HepG2 (cell line): ENCODE data around the gene PLA2G4D. TPM values are rescaled to one million over a fixed set of nuclear protein-coding genes. Genes with fewer than 3 reads are reported as not detected.
A peak's percentile ranks its signal among the peaks of the same experiment; 100 is the strongest.

Experiments used
- ATAC-seq: fragments of 200-7000 bp; cut with Tn5 transposase; 3 replicates; pipeline ENCODE4 v1.9.1; 2020; ENCODE audit warnings: mild to moderate bottlenecking, moderate library complexity
- BruUV-seq: library from RNA; stranded (reverse); fragments of 400-500 nt; replicated peaks from 2 replicates; lab custom pipeline; 2021; lab: Mats Ljungman, UMichigan
- CTCF ChIA-PET: fragments of 300-600 bp; formaldehyde crosslinking; extraction: SDS; loops from one replicate; lab custom pipeline; 2021; ENCODE audit warnings: low total read pairs, inconsistent platforms, low intra/inter-chr PET ratio; lab: Yijun Ruan, JAX
- POLR2A ChIA-PET: fragments of 350-600 bp; sonication (Branson Sonifier 250); formaldehyde crosslinking; loops from one replicate; lab custom pipeline; 2020; ENCODE audit warnings: antibody characterized with exemption, inconsistent platforms; lab: Yijun Ruan, JAX
- DNase-seq: peaks from one replicate; pipeline ENCODE4 v3.0.0-alpha.2; 2015; ENCODE audit warnings: low spot score
- FAIRE-seq: peaks from 3 replicates; lab custom pipeline; 2011; peaks lifted over from hg19 to GRCh38; lab: Jason Lieb, UNC
- H2AFZ ChIP-seq: one replicate; pipeline ENCODE4 v1.6.1; 2011; ENCODE audit warnings: low read length, inconsistent platforms
- H3K27ac ChIP-seq: fragments of 300-600 bp; 3 replicates; pipeline ENCODE4 v1.8.0; 2011; ENCODE audit warnings: mixed run types, mild to moderate bottlenecking, mixed read lengths, low read length, inconsistent platforms; ENCODE audit not compliant: insufficient read depth; ENCODE audit errors: extremely low read length
- H3K27me3 ChIP-seq, 2 experiments: fragments of 200-600 bp in 1 of 2; 2 replicates in 1 of 2; 3 replicates in 1 of 2; pipeline versions ENCODE4 v1.6.0 to v1.8.0; 2011; ENCODE audit warnings: low read length in 2 of 2, mild to moderate bottlenecking in 2 of 2, moderate library complexity in 2 of 2, inconsistent platforms in 1 of 2; ENCODE audit not compliant: insufficient read depth in 2 of 2, control insufficient read depth in 1 of 2
- H3K36me3 ChIP-seq, 2 experiments: fragments of 200-600 bp in 1 of 2; replicated peaks in 1 of 2; 2 replicates in 1 of 2; 3 replicates in 1 of 2; pipeline versions ENCODE4 v1.5.1 to v1.8.0; 2011; ENCODE audit warnings: low read length in 2 of 2, inconsistent platforms in 1 of 2; ENCODE audit not compliant: insufficient read depth in 2 of 2, control insufficient read depth in 1 of 2
- H3K4me1 ChIP-seq: 2 replicates; pipeline ENCODE4 v1.5.1; 2012; ENCODE audit warnings: low read length, inconsistent platforms; ENCODE audit not compliant: insufficient read depth
- H3K4me2 ChIP-seq: 2 replicates; pipeline ENCODE4 v1.6.0; 2011; ENCODE audit warnings: low read depth, low read length, inconsistent platforms
- H3K4me3 ChIP-seq, 3 experiments: fragments of 200-600 bp in 1 of 3; sonication (generic), shearing (Covaris generic) in 1 of 3; replicated peaks in 1 of 3; 2 replicates each; pipeline ENCODE4 v1.5.1; 2011 to 2016; ENCODE audit warnings: low read length in 3 of 3, inconsistent platforms in 2 of 3, low read depth in 2 of 3, mild to moderate bottlenecking in 2 of 3, control low read depth in 1 of 3, mixed read lengths in 1 of 3; ENCODE audit not compliant: insufficient read depth in 1 of 3
- H3K79me2 ChIP-seq: one replicate; pipeline ENCODE4 v1.6.1; 2011; ENCODE audit warnings: low read length, inconsistent platforms; ENCODE audit not compliant: insufficient read depth
- H3K9ac ChIP-seq: 2 replicates; pipeline ENCODE4 v1.6.0; 2011; ENCODE audit warnings: mild to moderate bottlenecking, low read depth, low read length, inconsistent platforms; ENCODE audit not compliant: insufficient read depth
- H3K9me3 ChIP-seq: 2 replicates; pipeline ENCODE4 v1.5.1; 2012; ENCODE audit warnings: mild to moderate bottlenecking, low read length
- H4K20me1 ChIP-seq: 2 replicates; pipeline ENCODE4 v1.6.0; 2011; ENCODE audit warnings: inconsistent platforms, mild to moderate bottlenecking, low read length, moderate library complexity; ENCODE audit not compliant: insufficient read depth
- CAMTA2 ChIP-seq: sonication (generic); formaldehyde crosslinking; IDR thresholded peaks from 2 replicates; pipeline ENCODE4 v1.4.0; 2020; ENCODE audit warnings: mild to moderate bottlenecking, missing genetic modification reagents, borderline replicate concordance
- DNMT3B ChIP-seq: conservative IDR thresholded peaks from 2 replicates; pipeline ENCODE4 v1.6.1; 2016; ENCODE audit warnings: missing biosample characterization, control low read depth
- DPF2 ChIP-seq: sonication (generic); formaldehyde crosslinking; IDR thresholded peaks from 2 replicates; pipeline ENCODE4 v1.4.0; 2020; ENCODE audit warnings: mild to moderate bottlenecking, low read depth, missing genetic modification reagents, borderline replicate concordance
- EEA1 ChIP-seq: sonication (generic); formaldehyde crosslinking; IDR thresholded peaks from 2 replicates; pipeline ENCODE4 v1.5.1; 2020; ENCODE audit warnings: mild to moderate bottlenecking, missing genetic modification reagents, borderline replicate concordance
- HIVEP1 ChIP-seq: sonication (generic); formaldehyde crosslinking; IDR thresholded peaks from 2 replicates; pipeline ENCODE4 v1.4.0; 2020; ENCODE audit warnings: mild to moderate bottlenecking, missing genetic modification reagents
- HOXA3 ChIP-seq: sonication (generic); formaldehyde crosslinking; IDR thresholded peaks from 2 replicates; pipeline ENCODE4 v1.5.0; 2020; ENCODE audit warnings: missing genetic modification reagents
- IRF2 ChIP-seq: IDR thresholded peaks from 2 replicates; pipeline ENCODE4 v1.6.1; 2018; ENCODE audit warnings: missing genetic modification reagents, missing compliant biosample characterization
- MBD4 ChIP-seq: IDR thresholded peaks from 2 replicates; pipeline ENCODE4 v1.6.1; 2012; ENCODE audit warnings: low read length, inconsistent platforms, borderline replicate concordance
- MED13 ChIP-seq: sonication (generic); formaldehyde crosslinking; IDR thresholded peaks from 2 replicates; pipeline ENCODE4 v1.5.0; 2020; ENCODE audit warnings: missing genetic modification reagents
- NFATC3 ChIP-seq: sonication (generic); formaldehyde crosslinking; IDR thresholded peaks from 2 replicates; pipeline ENCODE4 v1.5.1; 2020; ENCODE audit warnings: mild to moderate bottlenecking, missing genetic modification reagents
- POLR2AphosphoS2 ChIP-seq: IDR thresholded peaks from 2 replicates; pipeline ENCODE4 v1.6.1; 2011; ENCODE audit warnings: low read depth, low read length, improper control_type of control experiment
- TBX2 ChIP-seq: sonication (generic); formaldehyde crosslinking; IDR thresholded peaks from 2 replicates; pipeline ENCODE4 v1.5.0; 2020; ENCODE audit warnings: missing genetic modification reagents, mild to moderate bottlenecking, borderline replicate concordance
- XRCC5 ChIP-seq: fragments of 200-400 bp; formaldehyde crosslinking; optimal IDR thresholded peaks from 2 replicates; pipeline ENCODE3; 2017; ENCODE audit warnings: mild to moderate bottlenecking, low read length
- ZBTB1 ChIP-seq: sonication (generic); formaldehyde crosslinking; IDR thresholded peaks from 2 replicates; pipeline ENCODE4 v1.4.0; 2020; ENCODE audit warnings: missing genetic modification reagents, borderline replicate concordance
- ZMYM2 ChIP-seq: sonication (generic); formaldehyde crosslinking; IDR thresholded peaks from 2 replicates; pipeline ENCODE4 v1.8.0; 2022; ENCODE audit warnings: mild to moderate bottlenecking, missing genetic modification reagents
- ZNF329 ChIP-seq: sonication (generic); formaldehyde crosslinking; IDR thresholded peaks from 2 replicates; pipeline ENCODE4 v1.9.0; 2021; ENCODE audit warnings: low read depth, mild to moderate bottlenecking, missing genetic modification reagents
- ZNF350 ChIP-seq: sonication (generic); formaldehyde crosslinking; IDR thresholded peaks from 2 replicates; pipeline ENCODE4 v1.4.0; 2020; ENCODE audit warnings: mild to moderate bottlenecking, low read depth, missing genetic modification reagents, borderline replicate concordance
- ZNF605 ChIP-seq: sonication (generic); formaldehyde crosslinking; IDR thresholded peaks from 2 replicates; pipeline ENCODE4 v1.8.0; 2022; ENCODE audit warnings: mild to moderate bottlenecking, missing genetic modification reagents
- ZNF780A ChIP-seq: sonication (generic); formaldehyde crosslinking; IDR thresholded peaks from 2 replicates; pipeline ENCODE4 v1.8.0; 2022; ENCODE audit warnings: mild to moderate bottlenecking, missing genetic modification reagents, moderate library complexity
- ZNF839 ChIP-seq: sonication (generic); formaldehyde crosslinking; IDR thresholded peaks from 2 replicates; pipeline ENCODE4 v1.4.0; 2020; ENCODE audit warnings: missing genetic modification reagents, mild to moderate bottlenecking, borderline replicate concordance
- WGBS: methylation state at CpG from one replicate; pipeline ENCODE4 v1.1.6; 2017; ENCODE audit warnings: low lambda C conversion rate; 5-methylcytosine and 5-hydroxymethylcytosine counted together
- in situ Hi-C: cut with HindIII; loops from 2 replicates; pipeline ENCODE4 v1.10.0; 2017; ENCODE audit warnings: low pct_unique_long_range_greater_than_20kb; ENCODE audit not compliant: extremely low pct_ligation_motif_present
- intact Hi-C: fragments of 100-400 bp; cut with micrococcal nuclease; formaldehyde crosslinking; loops from one replicate; pipeline ENCODE4 v1.10.0; 2022; ENCODE audit not compliant: unreplicated experiment
- polyA plus RNA-seq, 8 experiments: library from polyadenylated mRNA; depleted of rRNA in 3 of 8; stranded (reverse) in 7 of 8; unstranded in 1 of 8; fragments of >200 nt; fragmentation: Illumina TruSeq in 4 of 8; extraction: Trizol in 4 of 8; gene quantifications; 2 replicates each; pipeline versions ENCODE4 v1.2.1 to v1.2.3, GENCODE V29; 2011 to 2016; ENCODE audit warnings: low read depth in 4 of 8, missing spikeins in 1 of 8, mixed read lengths in 1 of 8; ENCODE audit not compliant: insufficient read depth in 1 of 8
- total RNA-seq, 5 experiments: library from RNA; depleted of rRNA; stranded (reverse); fragments of >200 nt; fragmentation: Illumina TruSeq; extraction: Trizol; gene quantifications; 2 replicates each; pipeline ENCODE4 v1.2.3, GENCODE V29; 2016; ENCODE audit warnings: low read depth in 1 of 5
- TF ChIP-seq, protein P1 (sequence below): sonication (generic); formaldehyde crosslinking; IDR thresholded peaks from 2 replicates; pipeline ENCODE4 v1.4.0; 2020; ENCODE audit warnings: missing genetic modification reagents, borderline replicate concordance

The PLA2G4D gene
- total and polyA plus RNA-seq, 2 of the 13 experiments (the other 11 are each of a cell fraction or from before 2014, with no cell fraction given): 0.04 to 0.21 TPM

DNA sequence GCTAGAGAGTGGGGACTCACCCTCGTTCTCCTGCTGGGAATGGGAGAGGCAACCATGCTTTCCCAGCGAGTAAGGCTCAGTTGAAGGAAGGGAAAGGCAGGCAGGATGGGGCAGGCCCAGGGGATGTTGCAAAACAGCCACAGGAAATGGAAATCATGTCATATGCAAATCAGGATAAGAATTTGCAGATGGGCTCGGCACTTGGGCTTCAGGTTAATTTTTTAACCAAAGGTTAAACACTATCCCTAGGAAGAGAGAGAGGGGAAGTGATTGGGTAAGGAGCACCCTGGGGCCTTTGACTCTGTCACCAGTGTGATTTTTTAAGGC lies 59.0 kb downstream of the PLA2G4D start (continued):
- 0 out of 2 replicates have a peak, but pooled peaks have one; percentile 19 for TF ChIP-seq TBX2
- peak; percentile 29; the same call in 1 of the 2 replicates for TF ChIP-seq HOXA3 (CRISPR knock-in tag)

- Histone ChIP-seq H3K27ac (no peak overlapping the region), H3K4me3 (peak overlapping the region in 1 of 3 experiments; percentile 35; a peak in 1 of 6 replicates), H3K36me3 (no peaks in the 10 kb centered on the region), H3K4me2 (peak overlapping the region; percentile 73), H3K9ac (peak overlapping the region; percentile 20; the same call in 1 of the 2 replicates), H3K4me1 (peaks cover 36% of the 10 kb centered on the region), H3K27me3 (peaks cover 0 to 7% of the 10 kb centered on the region in 2 experiments; a peak in 1 of 5 replicates), H3K9me3 (0 out of 2 replicates have a peak, but pooled peaks cover 4% of the 10 kb centered on the region), H2AFZ (peak overlapping the region; percentile 39), H3K79me2 (no peaks in the 10 kb centered on the region), H4K20me1 (no peaks in the 10 kb centered on the region)
- intact Hi-C loops: no loop called here
- FAIRE-seq (peak; percentile 30), DNase-seq (no peak), ATAC-seq (peak; percentile 65)
- ChIA-PET CTCF (no interaction called here), POLR2A (no interaction called here)
- in situ Hi-C loops: no loop called here
- WGBS: 22% methylated on average over 8 of the region's 8 CpGs
- BruUV-seq: no TSS peak
- TF ChIP-seq NFATC3 (CRISPR knock-in tag): no peak
- TF ChIP-seq MED13 (CRISPR knock-in tag): no peak
- TF ChIP-seq CAMTA2 (CRISPR knock-in tag): no peak
- TF ChIP-seq ZNF605 (CRISPR knock-in tag): 0 out of 2 replicates have a peak, but pooled peaks have one; percentile 30
- TF ChIP-seq DNMT3B (CRISPR knock-in tag): no peak
- no peak for TF ChIP-seq DPF2 (CRISPR knock-in tag)
- no peak for TF ChIP-seq ZNF780A (CRISPR knock-in tag)
- TF ChIP-seq XRCC5: no peak
- no peak for TF ChIP-seq HIVEP1 (CRISPR knock-in tag)
- TF ChIP-seq ZNF329 (CRISPR knock-in tag): peak; percentile 99
- TF ChIP-seq EEA1 (CRISPR knock-in tag): no peak
- TF ChIP-seq MBD4: no peak
- TF ChIP-seq IRF2 (CRISPR knock-in tag): no peak
- no peak for TF ChIP-seq ZNF350
- TF ChIP-seq ZBTB1: no peak
- TF ChIP-seq, protein P1, sequence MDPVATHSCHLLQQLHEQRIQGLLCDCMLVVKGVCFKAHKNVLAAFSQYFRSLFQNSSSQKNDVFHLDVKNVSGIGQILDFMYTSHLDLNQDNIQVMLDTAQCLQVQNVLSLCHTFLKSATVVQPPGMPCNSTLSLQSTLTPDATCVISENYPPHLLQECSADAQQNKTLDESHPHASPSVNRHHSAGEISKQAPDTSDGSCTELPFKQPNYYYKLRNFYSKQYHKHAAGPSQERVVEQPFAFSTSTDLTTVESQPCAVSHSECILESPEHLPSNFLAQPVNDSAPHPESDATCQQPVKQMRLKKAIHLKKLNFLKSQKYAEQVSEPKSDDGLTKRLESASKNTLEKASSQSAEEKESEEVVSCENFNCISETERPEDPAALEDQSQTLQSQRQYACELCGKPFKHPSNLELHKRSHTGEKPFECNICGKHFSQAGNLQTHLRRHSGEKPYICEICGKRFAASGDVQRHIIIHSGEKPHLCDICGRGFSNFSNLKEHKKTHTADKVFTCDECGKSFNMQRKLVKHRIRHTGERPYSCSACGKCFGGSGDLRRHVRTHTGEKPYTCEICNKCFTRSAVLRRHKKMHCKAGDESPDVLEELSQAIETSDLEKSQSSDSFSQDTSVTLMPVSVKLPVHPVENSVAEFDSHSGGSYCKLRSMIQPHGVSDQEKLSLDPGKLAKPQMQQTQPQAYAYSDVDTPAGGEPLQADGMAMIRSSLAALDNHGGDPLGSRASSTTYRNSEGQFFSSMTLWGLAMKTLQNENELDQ: no peak
- TF ChIP-seq ZNF839: no peak
- TF ChIP-seq ZMYM2 (CRISPR knock-in tag): 0 out of 2 replicates have a peak, but pooled peaks have one; percentile 20
- TF ChIP-seq POLR2AphosphoS2: no peak
These were observed 59.5 kb downstream of the PLA2G4D start for GRCh38 chr15:42034628-42035434.
